ENCODE data around the gene ATG16L1. TPM values are rescaled to one million over a fixed set of nuclear protein-coding genes. Genes with fewer than 3 reads are reported as not detected.

The ATG16L1 gene
- total RNA-seq, 1 donor from 2014 or later: 54.1 TPM

DNA sequence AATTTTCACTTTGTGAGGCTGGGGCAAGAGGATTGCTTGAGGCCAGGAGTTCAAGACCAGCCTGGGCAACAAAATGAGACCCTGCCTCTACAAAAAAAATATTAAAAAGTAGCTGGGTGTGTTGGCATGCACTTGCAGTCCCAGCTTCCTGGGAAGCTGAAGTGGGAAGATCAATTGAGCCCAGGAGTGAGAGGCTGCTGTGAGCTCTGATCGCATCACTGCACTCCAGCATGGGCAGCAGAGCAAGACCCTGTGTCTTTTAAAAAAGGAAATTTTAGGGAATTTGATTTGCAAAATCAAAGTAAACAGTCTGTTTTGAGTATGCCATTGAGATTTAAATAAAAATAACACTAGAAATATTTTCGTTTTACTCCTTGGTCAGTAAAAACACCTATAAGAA lies 27.4 kb downstream of the ATG16L1 start:
- peaks cover 2% of the 10 kb centered on the region for H3K36me3 ChIP-seq (ENCODE audit: control insufficient read depth, insufficient read depth, low read length)
- no peak overlapping the region for H3K4me3 ChIP-seq (ENCODE audit: low read depth, low read length)
- no peaks in the 10 kb centered on the region for H3K27me3 ChIP-seq (ENCODE audit: control insufficient read depth, insufficient read depth, low read length)
- DNase-seq (ENCODE audit: low read depth): no peak
- TF ChIP-seq, protein P1, sequence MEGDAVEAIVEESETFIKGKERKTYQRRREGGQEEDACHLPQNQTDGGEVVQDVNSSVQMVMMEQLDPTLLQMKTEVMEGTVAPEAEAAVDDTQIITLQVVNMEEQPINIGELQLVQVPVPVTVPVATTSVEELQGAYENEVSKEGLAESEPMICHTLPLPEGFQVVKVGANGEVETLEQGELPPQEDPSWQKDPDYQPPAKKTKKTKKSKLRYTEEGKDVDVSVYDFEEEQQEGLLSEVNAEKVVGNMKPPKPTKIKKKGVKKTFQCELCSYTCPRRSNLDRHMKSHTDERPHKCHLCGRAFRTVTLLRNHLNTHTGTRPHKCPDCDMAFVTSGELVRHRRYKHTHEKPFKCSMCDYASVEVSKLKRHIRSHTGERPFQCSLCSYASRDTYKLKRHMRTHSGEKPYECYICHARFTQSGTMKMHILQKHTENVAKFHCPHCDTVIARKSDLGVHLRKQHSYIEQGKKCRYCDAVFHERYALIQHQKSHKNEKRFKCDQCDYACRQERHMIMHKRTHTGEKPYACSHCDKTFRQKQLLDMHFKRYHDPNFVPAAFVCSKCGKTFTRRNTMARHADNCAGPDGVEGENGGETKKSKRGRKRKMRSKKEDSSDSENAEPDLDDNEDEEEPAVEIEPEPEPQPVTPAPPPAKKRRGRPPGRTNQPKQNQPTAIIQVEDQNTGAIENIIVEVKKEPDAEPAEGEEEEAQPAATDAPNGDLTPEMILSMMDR (IDR thresholded peaks at IDR 0.05; ENCODE audit: insufficient read depth, low read length, poor library complexity, severe bottlenecking): no peak

- no peak overlapping the region for H3K4me3 ChIP-seq (ENCODE audit: low read depth, low read length)
- peaks cover 2% of the 10 kb centered on the region for H3K36me3 ChIP-seq (ENCODE audit: control insufficient read depth, insufficient read depth, low read length)
- TF ChIP-seq, protein P1 (IDR thresholded peaks at IDR 0.05; ENCODE audit: insufficient read depth, low read length, poor library complexity, severe bottlenecking): no peak
- H3K27me3 ChIP-seq (ENCODE audit: control insufficient read depth, insufficient read depth, low read length): no peaks in the 10 kb centered on the region
- no peak for DNase-seq (ENCODE audit: low read depth)
These were observed 28.7 kb downstream of the ATG16L1 start for GRCh38 chr2:233280114-233280693.

DNA sequence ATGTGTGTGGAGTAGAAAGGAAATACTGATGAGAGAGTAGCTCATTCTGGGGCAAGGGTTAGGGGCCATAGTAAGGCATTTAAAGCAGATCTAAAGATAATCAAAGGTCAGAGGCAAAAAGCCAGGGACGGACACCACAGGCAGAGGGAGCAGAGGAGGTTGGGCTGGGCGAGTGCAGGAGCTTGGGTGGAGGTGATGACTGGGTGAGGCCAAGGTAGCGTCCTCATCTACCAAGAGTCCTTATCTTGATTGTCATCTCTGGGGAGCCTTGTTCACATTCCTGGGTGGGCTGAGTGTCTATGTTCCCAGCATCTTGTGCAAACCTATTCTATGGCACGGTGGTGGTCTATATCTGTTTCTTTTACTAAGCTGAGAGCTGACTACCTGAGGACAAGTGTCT lies 30.1 kb downstream of the ATG16L1 start:
- H3K27me3 ChIP-seq (ENCODE audit: control insufficient read depth, insufficient read depth, low read length): no peaks in the 10 kb centered on the region
- peaks cover 2% of the 10 kb centered on the region for H3K36me3 ChIP-seq (ENCODE audit: control insufficient read depth, insufficient read depth, low read length)
- DNase-seq (ENCODE audit: low read depth): no peak
- H3K4me3 ChIP-seq (ENCODE audit: low read depth, low read length): no peak overlapping the region
- TF ChIP-seq, protein P1 (IDR thresholded peaks at IDR 0.05; ENCODE audit: insufficient read depth, low read length, poor library complexity, severe bottlenecking): no peak

DNA sequence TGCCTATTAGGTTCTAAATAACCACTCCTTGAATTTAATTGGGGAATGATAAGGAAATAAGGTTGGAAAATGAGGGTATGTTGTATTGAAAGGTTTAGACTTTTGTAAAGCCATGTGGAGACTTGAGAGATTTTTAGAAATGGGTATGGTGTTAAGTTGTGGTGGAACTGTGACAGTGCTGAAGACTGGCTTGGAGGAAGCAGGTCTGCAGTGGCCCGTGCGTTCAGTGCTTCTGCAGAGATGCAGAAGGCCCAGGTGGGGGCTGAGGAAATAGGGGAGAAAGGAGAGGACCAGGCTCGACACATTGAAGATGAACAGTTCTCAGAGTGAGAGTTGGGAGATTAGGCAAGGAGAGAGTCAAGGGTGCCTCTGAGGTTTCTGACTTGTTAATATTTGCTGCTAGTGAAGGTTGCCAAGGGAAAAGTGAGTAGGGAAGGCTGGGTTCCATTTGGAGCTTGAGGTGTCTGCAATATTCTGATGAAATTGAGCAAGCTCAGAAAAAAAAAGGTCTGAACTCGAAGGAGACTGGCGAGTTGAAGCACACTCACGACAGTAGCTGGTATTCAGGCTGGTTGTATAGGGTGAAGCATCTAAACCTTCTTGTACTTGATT lies 30.6 kb downstream of the ATG16L1 start:
- Histone ChIP-seq H3K4me3 (ENCODE audit: low read depth, low read length) (no peak overlapping the region), H3K27me3 (ENCODE audit: control insufficient read depth, insufficient read depth, low read length) (no peaks in the 10 kb centered on the region), H3K36me3 (ENCODE audit: control insufficient read depth, insufficient read depth, low read length) (peaks cover 2% of the 10 kb centered on the region)
- no peak for DNase-seq (ENCODE audit: low read depth)
- TF ChIP-seq, protein P1 (IDR thresholded peaks at IDR 0.05; ENCODE audit: insufficient read depth, low read length, poor library complexity, severe bottlenecking): no peak

DNA sequence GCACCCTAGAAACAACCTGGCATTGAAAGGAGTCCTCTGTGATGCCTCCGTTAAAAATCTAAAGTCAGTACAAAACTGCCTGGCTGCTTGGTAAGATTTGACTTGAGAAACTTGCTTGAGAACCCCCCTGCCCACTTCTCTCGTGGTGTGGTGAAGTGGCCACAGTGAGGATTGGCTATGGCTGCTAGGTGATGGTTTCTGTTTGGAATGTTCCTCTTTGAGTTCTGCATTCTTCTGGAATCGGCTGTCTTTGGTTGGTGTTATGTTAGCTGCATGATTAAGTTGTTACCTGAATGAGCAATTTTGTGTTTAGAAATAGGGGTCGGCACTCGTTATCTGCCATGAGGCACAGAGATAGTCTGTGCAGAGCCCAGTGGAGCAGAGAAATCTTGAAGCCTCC lies 34.4 kb downstream of the ATG16L1 start:
- Histone ChIP-seq H3K27me3 (ENCODE audit: control insufficient read depth, insufficient read depth, low read length) (no peaks in the 10 kb centered on the region), H3K36me3 (ENCODE audit: control insufficient read depth, insufficient read depth, low read length) (no peaks in the 10 kb centered on the region), H3K4me3 (ENCODE audit: low read depth, low read length) (no peak overlapping the region)
- TF ChIP-seq, protein P1 (IDR thresholded peaks at IDR 0.05; ENCODE audit: insufficient read depth, low read length, poor library complexity, severe bottlenecking): no peak
- DNase-seq (ENCODE audit: low read depth): peak; percentile 12

DNA sequence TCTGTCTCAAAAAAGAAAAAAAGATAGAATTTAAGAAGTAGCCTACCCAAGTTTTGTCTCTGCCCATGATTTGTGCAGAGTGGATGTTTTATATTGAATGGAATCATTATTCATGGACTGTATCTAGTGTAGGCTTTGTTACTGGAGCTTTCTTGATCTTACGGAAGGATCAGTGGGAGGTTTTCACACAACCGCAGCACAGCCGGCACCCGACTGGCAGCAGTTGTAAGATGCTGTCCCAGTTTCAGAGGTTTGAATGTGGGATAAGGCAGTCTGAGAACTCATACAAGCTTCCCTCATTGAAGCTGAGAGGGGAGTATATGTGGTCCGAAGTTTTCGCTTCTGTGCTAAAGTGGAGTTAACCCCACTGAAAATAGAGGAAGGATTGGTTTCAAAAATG lies 36.4 kb downstream of the ATG16L1 start:
- no peak overlapping the region for H3K4me3 ChIP-seq (ENCODE audit: low read depth, low read length)
- H3K27me3 ChIP-seq (ENCODE audit: control insufficient read depth, insufficient read depth, low read length): no peaks in the 10 kb centered on the region
- DNase-seq (ENCODE audit: low read depth): no peak
- TF ChIP-seq, protein P1 (IDR thresholded peaks at IDR 0.05; ENCODE audit: insufficient read depth, low read length, poor library complexity, severe bottlenecking): no peak
- H3K36me3 ChIP-seq (ENCODE audit: control insufficient read depth, insufficient read depth, low read length): peaks cover under 1% of the 10 kb centered on the region
